OCI-LY1 (cell line): Measurements from ENCODE around the gene S1PR4.

Experiments
- H2AFZ ChIP-seq: fragments of 200-600 bp; sonication (generic), shearing (Covaris generic); 2 replicates; pipeline ENCODE4 v1.6.0; 2014; ENCODE audit warnings: antibody characterized with exemption, mild to moderate bottlenecking, low read length
- H3F3A ChIP-seq: fragments of 200-600 bp; sonication (generic), shearing (Covaris generic); 2 replicates; pipeline ENCODE4 v1.6.0; 2014; ENCODE audit warnings: mild to moderate bottlenecking, antibody characterized with exemption, low read length, moderate library complexity; ENCODE audit not compliant: insufficient read depth
- H3K27ac ChIP-seq: fragments of 200-600 bp; sonication (generic); 2 replicates; pipeline ENCODE4 v1.5.1; 2014; ENCODE audit warnings: low read length, mixed run types, mild to moderate bottlenecking, low read depth; ENCODE audit not compliant: poor library complexity, severe bottlenecking
- H3K27me3 ChIP-seq: fragments of 200-600 bp; sonication (generic); 2 replicates; pipeline ENCODE4 v1.6.0; 2014; ENCODE audit warnings: antibody characterized with exemption, mild to moderate bottlenecking, low read length, moderate library complexity; ENCODE audit not compliant: insufficient read depth
- H3K36me3 ChIP-seq: fragments of 200-600 bp; sonication (generic); 2 replicates; pipeline ENCODE4 v1.6.1; 2014; ENCODE audit warnings: mild to moderate bottlenecking, antibody characterized with exemption, low read length, moderate library complexity, mixed read lengths; ENCODE audit not compliant: insufficient read depth
- H3K4me1 ChIP-seq: fragments of 200-600 bp; sonication (generic); 2 replicates; pipeline ENCODE4 v1.5.1; 2014; ENCODE audit warnings: mild to moderate bottlenecking, low read length, moderate library complexity; ENCODE audit not compliant: insufficient read depth, severe bottlenecking
- H3K4me2 ChIP-seq: fragments of 200-600 bp; sonication (generic), shearing (Covaris generic); 2 replicates; pipeline ENCODE4 v1.6.1; 2014; ENCODE audit warnings: low read length
- H3K4me3 ChIP-seq: fragments of 200-600 bp; sonication (generic); 2 replicates; pipeline ENCODE4 v1.5.1; 2014; ENCODE audit warnings: low read length, low read depth, mild to moderate bottlenecking, mixed read lengths; ENCODE audit not compliant: poor library complexity, severe bottlenecking
- H3K79me2 ChIP-seq: fragments of 200-600 bp; shearing (Covaris generic); 2 replicates; pipeline ENCODE4 v1.6.1; 2016; ENCODE audit warnings: mixed run types, low read length, mixed read lengths; ENCODE audit not compliant: insufficient read depth
- H3K9ac ChIP-seq: fragments of 200-600 bp; sonication (generic), shearing (Covaris generic); 2 replicates; pipeline ENCODE4 v1.6.1; 2014; ENCODE audit warnings: mild to moderate bottlenecking, low read length, mixed read lengths
- H3K9me2 ChIP-seq: fragments of 200-600 bp; sonication (generic), shearing (Covaris generic); 2 replicates; pipeline ENCODE4 v1.6.1; 2014; ENCODE audit warnings: low read depth, mild to moderate bottlenecking, low read length, mixed read lengths
- H3K9me3 ChIP-seq: fragments of 200-600 bp; shearing (Covaris generic); 2 replicates; pipeline ENCODE4 v1.6.1; 2014; ENCODE audit warnings: low read length, mixed read lengths
- H4K20me1 ChIP-seq: fragments of 200-600 bp; sonication (generic), shearing (Covaris generic); 2 replicates; pipeline ENCODE4 v1.6.0; 2016; ENCODE audit warnings: mild to moderate bottlenecking, low read length; ENCODE audit not compliant: insufficient read depth
- EZH2 ChIP-seq: fragments of 200-600 bp; sonication (generic), shearing (Covaris generic); IDR thresholded peaks from 2 replicates; pipeline ENCODE4 v1.8.0; 2017; ENCODE audit warnings: borderline replicate concordance, mixed run types, mild to moderate bottlenecking, antibody characterized with exemption, low read length, moderate library complexity, mixed read lengths
- TF ChIP-seq, protein P1 (sequence below): fragments of 200-600 bp; sonication (generic), shearing (Covaris generic); IDR thresholded peaks from 2 replicates; pipeline ENCODE4 v1.5.1; 2017; ENCODE audit warnings: mild to moderate bottlenecking, antibody characterized with exemption, low read length, moderate library complexity, mixed read lengths

The S1PR4 gene

DNA sequence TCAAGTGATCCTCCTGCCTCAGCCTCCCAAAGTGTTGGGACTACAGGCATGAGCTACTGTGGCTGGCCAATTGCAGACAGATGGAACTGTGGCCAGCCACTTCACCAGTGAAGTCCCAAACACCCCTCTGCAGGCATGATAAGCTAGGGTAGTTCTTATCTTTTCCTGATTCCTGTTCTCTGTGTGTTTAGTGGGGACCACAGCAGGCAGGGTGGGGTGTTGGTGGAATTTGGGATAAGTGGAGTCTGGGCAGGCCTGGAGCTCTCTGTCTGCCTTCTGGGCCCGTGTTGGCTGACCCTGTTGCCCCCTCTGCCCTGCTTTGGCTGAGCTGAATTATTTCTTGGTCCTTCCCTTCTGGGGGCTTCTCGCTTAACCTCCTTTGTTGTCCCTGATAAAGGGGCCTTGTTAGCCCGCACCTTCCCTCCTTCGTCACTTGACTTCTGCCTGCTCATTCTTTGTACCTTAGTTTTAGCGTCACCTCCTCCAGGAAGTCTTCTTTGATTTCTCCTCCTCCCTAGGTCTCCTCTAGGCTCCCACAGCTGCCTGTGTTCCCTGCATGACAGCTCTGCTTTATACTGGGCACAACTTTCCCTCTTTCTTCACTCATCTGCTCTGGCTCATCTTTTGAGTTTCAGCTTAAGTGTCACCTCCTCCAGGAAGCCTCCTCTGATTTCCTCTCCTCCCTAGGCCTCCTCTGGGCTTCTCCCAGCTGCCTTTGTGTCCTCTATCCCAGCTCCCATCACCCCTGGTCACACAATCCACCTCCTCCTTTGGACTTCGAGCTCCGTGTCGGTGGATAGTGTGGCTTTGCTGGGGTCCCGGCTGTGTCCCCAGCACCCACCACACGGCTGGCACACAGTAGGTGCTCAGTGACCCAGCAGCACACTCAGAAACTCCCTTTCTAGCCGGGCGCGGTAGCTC is 5.4 kb downstream of the S1PR4 start:
- Histone ChIP-seq H3K36me3 (peaks cover 11% of the 10 kb centered on the region; the same call in 1 of the 2 replicates), H4K20me1 (no peaks in the 10 kb centered on the region), H3K27me3 (no peaks in the 10 kb centered on the region), H2AFZ (no peak overlapping the region), H3K4me2 (peak overlapping the region; percentile 77; the same call in 1 of the 2 replicates), H3K9me2 (no peaks in the 10 kb centered on the region), H3K9me3 (no peaks in the 10 kb centered on the region), H3K4me3 (peak overlapping the region; percentile 91), H3K79me2 (peaks cover 27% of the 10 kb centered on the region), H3F3A (no peaks in the 10 kb centered on the region), H3K27ac (no peak overlapping the region), H3K9ac (no peak overlapping the region), H3K4me1 (peaks cover 44% of the 10 kb centered on the region)
- TF ChIP-seq EZH2 = no peak

DNA sequence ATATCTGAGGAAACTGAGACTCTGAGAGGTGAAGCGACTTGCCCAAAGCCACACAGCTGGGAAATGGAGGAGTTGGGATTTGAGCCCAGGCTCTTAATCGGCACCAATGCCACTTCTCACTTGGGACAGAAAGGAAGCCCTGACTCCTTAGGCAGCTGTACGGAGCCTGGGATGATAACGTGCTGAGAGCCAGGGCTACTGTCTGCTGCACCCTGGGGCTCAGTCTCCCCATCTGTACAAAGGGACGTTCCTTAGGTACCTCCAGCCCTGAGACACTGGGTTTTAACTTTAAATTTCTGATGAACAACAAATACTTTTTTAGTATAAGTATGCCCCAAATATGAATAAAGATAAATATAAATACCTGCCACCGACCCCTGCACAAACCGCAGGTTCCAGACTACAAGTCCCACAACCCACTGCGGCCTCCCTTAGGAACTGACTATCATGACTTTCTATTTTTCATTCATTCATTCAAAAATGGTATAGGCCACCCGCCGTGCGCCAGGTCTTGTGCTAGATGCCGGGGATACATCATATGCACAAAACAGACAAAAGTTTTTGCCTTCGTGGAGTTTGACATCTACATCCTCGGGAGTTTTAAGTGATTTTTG is 6.4 kb downstream of the S1PR4 start:
- Histone ChIP-seq H3K4me1 (peaks cover 38% of the 10 kb centered on the region), H3K4me3 (peak overlapping the region; percentile 91), H4K20me1 (no peaks in the 10 kb centered on the region), H3K9ac (peak overlapping the region; percentile 98), H3F3A (no peaks in the 10 kb centered on the region), H3K9me3 (no peaks in the 10 kb centered on the region), H3K27ac (peak overlapping the region; percentile 71), H3K4me2 (peak overlapping the region; percentile 77), H3K79me2 (peaks cover 32% of the 10 kb centered on the region), H2AFZ (peak overlapping the region; percentile 77), H3K27me3 (no peaks in the 10 kb centered on the region), H3K9me2 (no peaks in the 10 kb centered on the region), H3K36me3 (peaks cover 13% of the 10 kb centered on the region; the same call in 1 of the 2 replicates)
- TF ChIP-seq EZH2 = no peak
- TF ChIP-seq, protein P1, sequence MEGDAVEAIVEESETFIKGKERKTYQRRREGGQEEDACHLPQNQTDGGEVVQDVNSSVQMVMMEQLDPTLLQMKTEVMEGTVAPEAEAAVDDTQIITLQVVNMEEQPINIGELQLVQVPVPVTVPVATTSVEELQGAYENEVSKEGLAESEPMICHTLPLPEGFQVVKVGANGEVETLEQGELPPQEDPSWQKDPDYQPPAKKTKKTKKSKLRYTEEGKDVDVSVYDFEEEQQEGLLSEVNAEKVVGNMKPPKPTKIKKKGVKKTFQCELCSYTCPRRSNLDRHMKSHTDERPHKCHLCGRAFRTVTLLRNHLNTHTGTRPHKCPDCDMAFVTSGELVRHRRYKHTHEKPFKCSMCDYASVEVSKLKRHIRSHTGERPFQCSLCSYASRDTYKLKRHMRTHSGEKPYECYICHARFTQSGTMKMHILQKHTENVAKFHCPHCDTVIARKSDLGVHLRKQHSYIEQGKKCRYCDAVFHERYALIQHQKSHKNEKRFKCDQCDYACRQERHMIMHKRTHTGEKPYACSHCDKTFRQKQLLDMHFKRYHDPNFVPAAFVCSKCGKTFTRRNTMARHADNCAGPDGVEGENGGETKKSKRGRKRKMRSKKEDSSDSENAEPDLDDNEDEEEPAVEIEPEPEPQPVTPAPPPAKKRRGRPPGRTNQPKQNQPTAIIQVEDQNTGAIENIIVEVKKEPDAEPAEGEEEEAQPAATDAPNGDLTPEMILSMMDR = no peak

DNA sequence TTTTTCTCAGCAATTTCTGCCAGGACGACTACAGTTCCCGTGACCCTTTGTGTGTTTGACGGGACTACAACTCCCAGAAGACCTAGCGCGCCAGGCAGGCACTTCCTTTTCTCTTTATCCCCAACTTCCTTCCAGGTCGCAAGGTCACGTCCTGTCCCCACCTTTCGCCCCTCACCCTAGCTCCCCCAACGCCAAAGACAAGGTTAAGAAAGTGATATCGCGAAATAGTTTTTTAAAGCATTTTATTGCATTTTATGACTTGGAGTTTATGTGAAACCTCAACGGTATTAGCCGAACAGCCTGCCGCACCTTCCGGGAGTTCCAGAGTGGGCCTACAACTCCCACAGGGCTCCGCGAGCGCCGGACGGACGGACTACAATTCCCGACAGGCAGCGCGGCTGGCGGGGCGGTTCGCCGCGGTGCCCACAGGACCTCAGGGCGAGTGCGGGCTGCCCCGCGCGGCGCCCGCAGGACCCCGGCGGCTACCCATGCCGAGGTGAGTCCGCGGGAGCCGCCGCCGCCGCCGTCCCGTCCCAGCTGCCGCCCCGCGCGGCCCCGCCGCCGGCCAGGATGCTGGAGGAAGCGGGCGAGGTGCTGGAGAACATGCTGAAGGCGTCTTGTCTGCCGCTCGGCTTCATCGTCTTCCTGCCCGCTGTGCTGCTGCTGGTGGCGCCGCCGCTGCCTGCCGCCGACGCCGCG is 7.0 kb downstream of the S1PR4 start, which contains the start of gene NCLN:
Gene NCLN, plus strand, starts transcription at position 470 of the 699 bp plus-strand sequence. Its CDS starts 101 bp downstream, at position 571.
- Histone ChIP-seq H2AFZ (peak within 1 kb of the TSS; percentile 77), H3K4me3 (peak within 1 kb of the TSS; percentile 91), H4K20me1 (no peaks in the 10 kb centered on the region), H3K27me3 (no peaks in the 10 kb centered on the region), H3K36me3 (peaks cover 13% of the 10 kb centered on the region; the same call in 1 of the 2 replicates), H3K79me2 (peaks cover 34% of the 10 kb centered on the region), H3K9me3 (no peaks in the 10 kb centered on the region), H3F3A (no peaks in the 10 kb centered on the region), H3K4me1 (peaks cover 31% of the 10 kb centered on the region), H3K4me2 (peak within 1 kb of the TSS; percentile 99), H3K27ac (peak within 1 kb of the TSS; percentile 71), H3K9ac (peak within 1 kb of the TSS; percentile 98), H3K9me2 (no peaks in the 10 kb centered on the region)
- no peak for TF ChIP-seq EZH2
- TF ChIP-seq, protein P1 = no peak
